Mucosa of descending colon (tissue), 3 donors: Measurements from ENCODE around the gene BBLN. TPM values are rescaled to one million over a fixed set of nuclear protein-coding genes. Genes with fewer than 3 reads are reported as not detected.

Experiments
- total RNA-seq, 3 donors: library from RNA; stranded (reverse); fragmentation: NEBNext Ultra II Directional in 2 of 3; extraction: Animal tissue kit (Norgen Biotek cat#: 25700) in 2 of 3; gene quantifications; one replicate each; pipeline versions ENCODE4 v1.2.1 to v1.2.4, GENCODE V29; 2021 to 2023
- donor health status: DM: no; HTN: no; CAD: no; lungs with moderate emphysema.
- donor health status: DM: no; HTN: no; CAD: no.
- donor health status: DM: no; HTN: yes; CAD: no.

The BBLN gene
- total RNA-seq, 3 donors from 2014 or later = 33.7 to 46.8 (median 37.6) TPM

Other genes with a start within 250 kb of the BBLN start
- gene ST6GALNAC4, start 243.2 kb upstream of the BBLN start, total RNA-seq = 10 to 100 TPM; 31.0 to 39.2 (median 37.2) TPM
- 1 to 10 TPM in 2 of 3 donors, under 1 TPM in 1; 0.58 to 1.9 (median 1.1) TPM for gene PIP5KL1, start 229.5 kb upstream of the BBLN start, total RNA-seq
- gene DPM2, start 222.4 kb upstream of the BBLN start, total RNA-seq = 10 to 100 TPM; 23.0 to 30.4 (median 29.4) TPM
- gene EEIG1, start 179.3 kb upstream of the BBLN start, total RNA-seq = 100 to 1,000 TPM; 127 to 168 (median 144) TPM
- gene NAIF1, start 92.9 kb upstream of the BBLN start, total RNA-seq = 10 to 100 TPM; 10.4 to 12.6 (median 11.9) TPM
- 10 to 100 TPM; 19.1 to 27.3 (median 21.3) TPM for gene SLC25A25, start 92.0 kb upstream of the BBLN start, total RNA-seq
- gene PTGES2, start 32.5 kb upstream of the BBLN start, total RNA-seq = 10 to 100 TPM; 65.3 to 99.7 (median 90.6) TPM
- gene LCN2, start 10.8 kb upstream of the BBLN start, total RNA-seq = 100 to 1,000 TPM in 1 of 3 donors, 10 to 100 TPM in 2; 16.8 to 456 (median 20.5) TPM
- 100 to 1,000 TPM in 2 of 3 donors, 10 to 100 TPM in 1; 88.0 to 176 (median 105) TPM for gene CIZ1, start 31.3 kb downstream of the BBLN start, total RNA-seq
- gene DNM1, start 43.1 kb downstream of the BBLN start, total RNA-seq = 10 to 100 TPM in 1 of 3 donors, 1 to 10 TPM in 2; 4.0 to 19.0 (median 6.7) TPM
- gene GOLGA2, start 115.7 kb downstream of the BBLN start, total RNA-seq = 100 to 1,000 TPM in 1 of 3 donors, 10 to 100 TPM in 2; 90.3 to 118 (median 96.5) TPM
- gene SWI5, start 116.0 kb downstream of the BBLN start, total RNA-seq = 10 to 100 TPM; 10.6 to 13.8 (median 11.5) TPM
- 10 to 100 TPM; 18.8 to 27.5 (median 24.3) TPM for gene TRUB2, start 162.2 kb downstream of the BBLN start, total RNA-seq
- gene COQ4, start 162.6 kb downstream of the BBLN start, total RNA-seq = 10 to 100 TPM; 43.2 to 63.9 (median 59.1) TPM
- 10 to 100 TPM; 36.5 to 46.8 (median 39.9) TPM for gene SLC27A4, start 180.3 kb downstream of the BBLN start, total RNA-seq
- gene URM1, start 211.1 kb downstream of the BBLN start, total RNA-seq = 10 to 100 TPM; 49.3 to 57.9 (median 51.8) TPM